Fibroblast of mammary gland (primary cell): ENCODE results near the gene DTYMK.

Experiments used
- DNase-seq: peaks from one replicate; pipeline ENCODE4 v3.0.0-alpha.2; 2010; ENCODE audit warnings: low read depth
- H3K4me3 ChIP-seq: 2 replicates; pipeline ENCODE4 v1.5.1; 2011; ENCODE audit warnings: low read depth, mild to moderate bottlenecking, low read length, moderate library complexity; ENCODE audit not compliant: control insufficient read depth
- TF ChIP-seq, protein P1 (sequence below): conservative IDR thresholded peaks from 2 replicates; pipeline ENCODE4 v1.5.1; 2011; ENCODE audit warnings: low read depth, low read length, inconsistent platforms; ENCODE audit not compliant: control insufficient read depth, insufficient read depth

Gene DTYMK

GRCh38 chr2:241695651-241696050 is 9.0 kb upstream of the DTYMK start:
- H3K4me3 ChIP-seq: no peak overlapping the region
- peak; percentile 35 for DNase-seq
- TF ChIP-seq, protein P1, sequence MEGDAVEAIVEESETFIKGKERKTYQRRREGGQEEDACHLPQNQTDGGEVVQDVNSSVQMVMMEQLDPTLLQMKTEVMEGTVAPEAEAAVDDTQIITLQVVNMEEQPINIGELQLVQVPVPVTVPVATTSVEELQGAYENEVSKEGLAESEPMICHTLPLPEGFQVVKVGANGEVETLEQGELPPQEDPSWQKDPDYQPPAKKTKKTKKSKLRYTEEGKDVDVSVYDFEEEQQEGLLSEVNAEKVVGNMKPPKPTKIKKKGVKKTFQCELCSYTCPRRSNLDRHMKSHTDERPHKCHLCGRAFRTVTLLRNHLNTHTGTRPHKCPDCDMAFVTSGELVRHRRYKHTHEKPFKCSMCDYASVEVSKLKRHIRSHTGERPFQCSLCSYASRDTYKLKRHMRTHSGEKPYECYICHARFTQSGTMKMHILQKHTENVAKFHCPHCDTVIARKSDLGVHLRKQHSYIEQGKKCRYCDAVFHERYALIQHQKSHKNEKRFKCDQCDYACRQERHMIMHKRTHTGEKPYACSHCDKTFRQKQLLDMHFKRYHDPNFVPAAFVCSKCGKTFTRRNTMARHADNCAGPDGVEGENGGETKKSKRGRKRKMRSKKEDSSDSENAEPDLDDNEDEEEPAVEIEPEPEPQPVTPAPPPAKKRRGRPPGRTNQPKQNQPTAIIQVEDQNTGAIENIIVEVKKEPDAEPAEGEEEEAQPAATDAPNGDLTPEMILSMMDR: no peak

DNA sequence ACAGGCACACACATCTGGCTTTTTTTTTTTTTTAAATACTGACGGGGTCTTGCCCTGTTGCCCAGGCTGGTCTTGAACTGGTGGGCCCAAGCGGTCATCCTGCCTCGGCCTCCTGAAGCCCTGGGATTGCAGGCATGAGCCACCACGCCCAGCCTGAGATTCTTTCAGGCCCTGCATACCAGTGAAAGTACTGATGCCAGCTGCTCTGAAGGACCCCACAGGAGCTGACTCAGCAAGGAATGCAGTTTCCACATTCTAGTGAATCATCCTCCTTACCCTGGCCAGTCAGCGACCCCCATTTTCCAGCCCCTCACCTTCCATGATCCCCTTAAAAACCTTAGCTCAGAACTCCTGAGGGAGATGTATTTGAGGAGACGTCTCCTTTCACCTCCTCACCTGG is 5.8 kb upstream of the DTYMK start:
- no peak overlapping the region for H3K4me3 ChIP-seq
- TF ChIP-seq, protein P1: no peak
- peak; percentile 81 for DNase-seq

- H3K4me3 ChIP-seq: no peak overlapping the region
- TF ChIP-seq, protein P1: no peak
- no peak for DNase-seq
These were observed 3.6 kb upstream of the DTYMK start for GRCh38 chr2:241690202-241690717.

DNA sequence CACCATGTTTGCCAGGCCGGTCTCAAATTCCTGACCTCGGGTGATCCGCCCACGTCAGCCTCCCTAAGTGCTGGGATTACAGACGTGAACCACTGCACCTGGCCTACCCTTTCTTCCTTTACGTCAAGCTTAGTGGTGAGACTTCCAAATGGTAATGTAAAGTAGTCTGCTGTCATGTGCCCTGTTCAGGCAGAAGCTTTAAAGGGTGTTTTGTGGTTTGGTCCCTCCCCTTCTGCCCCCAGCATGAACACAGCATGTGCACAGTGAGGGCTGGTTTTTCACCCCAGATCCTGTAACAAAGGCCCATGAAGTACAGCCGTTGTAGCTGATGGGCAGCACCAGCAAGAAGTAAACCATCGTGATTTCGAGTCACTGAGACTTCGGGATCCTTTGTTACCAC is 2.7 kb upstream of the DTYMK start:
- H3K4me3 ChIP-seq: no peak overlapping the region
- no peak for DNase-seq
- TF ChIP-seq, protein P1: no peak

DNA sequence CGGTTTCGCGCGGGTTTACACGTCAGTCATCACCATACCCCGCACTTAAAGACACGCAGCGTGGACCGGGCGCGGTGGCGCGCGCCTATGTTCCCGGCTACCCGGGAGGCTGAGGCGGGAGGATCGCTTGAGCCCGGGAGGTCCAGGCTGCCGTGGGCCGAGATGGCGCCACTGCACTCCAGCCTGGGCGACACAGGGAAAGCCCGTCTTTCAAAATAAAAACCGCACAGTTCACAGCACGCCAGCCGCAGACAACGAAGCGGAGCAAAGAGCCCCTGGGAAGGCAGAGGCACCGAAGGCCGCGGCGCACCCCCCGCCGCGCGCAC is 328 bp downstream of the DTYMK start:
- TF ChIP-seq, protein P1: no peak
- H3K4me3 ChIP-seq: peak overlapping the region; percentile 83
- no peak for DNase-seq

- H3K4me3 ChIP-seq: peak overlapping the region; percentile 15
- TF ChIP-seq, protein P1: no peak
- DNase-seq: peak; percentile 99
These were observed 5.6 kb downstream of the DTYMK start for GRCh38 chr2:241680827-241681599.
